ENCODE measurements around the gene ADAMTS7. TPM values are rescaled to one million over a fixed set of nuclear protein-coding genes. Genes with fewer than 3 reads are reported as not detected.
"Not testable (repeated sequence)": the region's sequence is repeated elsewhere in the genome, so short reads cannot be mapped to it uniquely, and the experiment has no call there.

ADAMTS7 gene
- total and polyA plus RNA-seq, 2 of the 8 experiments (the other 6 are each of a cell fraction or from before 2014, with no cell fraction given), result 27.9 to 45.2 TPM

DNA sequence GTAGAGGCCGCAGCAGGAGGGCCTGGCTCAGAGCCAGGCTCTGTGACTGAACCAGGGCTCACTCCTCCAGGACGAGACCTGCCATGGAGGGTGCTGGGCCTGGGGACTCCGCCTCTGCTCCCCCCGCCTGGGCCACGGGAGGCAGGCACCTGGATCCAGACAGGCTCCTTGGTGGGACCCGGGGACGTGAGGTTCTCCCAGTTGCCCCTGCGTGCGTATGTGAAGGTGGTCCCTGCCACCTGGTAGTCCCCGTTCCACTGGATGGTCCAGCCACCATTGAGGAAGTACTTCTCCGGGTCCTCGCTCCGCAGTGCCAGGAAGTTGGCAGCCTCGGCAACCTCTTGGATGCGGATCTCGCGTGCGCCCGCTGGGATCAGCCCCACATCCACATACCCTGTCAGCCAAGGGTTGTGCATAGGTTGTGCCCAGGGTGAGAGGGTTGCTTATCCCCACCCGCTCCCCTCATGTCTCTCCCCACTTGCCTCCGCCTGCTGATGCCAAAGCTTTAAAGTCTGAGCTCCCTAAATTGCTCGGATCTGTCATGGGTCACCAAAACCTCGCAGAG, 39.7 kb downstream of the ADAMTS7 start:
- H3K9me3 ChIP-seq (ENCODE audit: insufficient read depth in 2 of 2, low read depth in 1 of 2, low read length in 1 of 2); CTCF ChIA-PET (ENCODE audit: partially characterized antibody); H4K8ac ChIP-seq (ENCODE audit: extremely low read depth, insufficient read depth, low read length); H4K91ac ChIP-seq (replicated peaks; ENCODE audit: insufficient read length, low read length); H2AK5ac ChIP-seq (ENCODE audit: low read depth, low read length); H3K4me2 ChIP-seq (ENCODE audit: insufficient read depth in 1 of 2, low read depth in 2 of 2, low read length in 2 of 2); H3K23ac ChIP-seq (ENCODE audit: insufficient read length); H2BK15ac ChIP-seq (ENCODE audit: low read length); H3K36me3 ChIP-seq (ENCODE audit: control insufficient read depth in 2 of 4, insufficient read depth in 4 of 4, low read length in 3 of 4); FAIRE-seq; H3K79me1 ChIP-seq (ENCODE audit: low read depth, low read length); H3K9ac ChIP-seq (replicated peaks in 1 of 4; ENCODE audit: extremely low read depth in 1 of 4, low read depth in 3 of 4, low read length in 3 of 4); H4K20me1 ChIP-seq (replicated peaks in 1 of 2; ENCODE audit: control insufficient read depth in 1 of 2, insufficient read depth in 2 of 2, low read length in 2 of 2); H2BK20ac ChIP-seq (ENCODE audit: low read length); H3K27me3 ChIP-seq (replicated peaks in 1 of 4; ENCODE audit: control insufficient read depth in 3 of 4, extremely low read depth in 1 of 4, insufficient read depth in 3 of 4, low read length in 3 of 4); H3K27ac ChIP-seq (ENCODE audit: low read depth, low read length); H3K14ac ChIP-seq (ENCODE audit: insufficient read length); H2BK12ac ChIP-seq (ENCODE audit: low read depth, low read length); H2AFZ ChIP-seq (ENCODE audit: low read length); H3K56ac ChIP-seq (replicated peaks; ENCODE audit: insufficient read length, low read depth, low read length); H3K18ac ChIP-seq (ENCODE audit: extremely low read depth, low read length); POLR2A ChIA-PET (ENCODE audit: partially characterized antibody); H2BK120ac ChIP-seq (replicated peaks; ENCODE audit: low read depth, low read length); H3K4ac ChIP-seq (replicated peaks; ENCODE audit: insufficient read length, low read depth, low read length); H2BK5ac ChIP-seq (ENCODE audit: low read depth, low read length); H3K23me2 ChIP-seq (ENCODE audit: low read depth, low read length); H4K5ac ChIP-seq (ENCODE audit: insufficient read length, low read depth, low read length); H3K79me2 ChIP-seq (ENCODE audit: control insufficient read depth in 1 of 2, insufficient read depth in 2 of 2, low read length in 2 of 2); H3K4me3 ChIP-seq (ENCODE audit: extremely low read depth in 1 of 4, insufficient read depth in 2 of 4, low read depth in 3 of 4, low read length in 4 of 4); DNase-seq (ENCODE audit: low read depth in 1 of 2, low spot score in 2 of 2): not testable (repeated sequence)
- 83% methylated on average over 19 of the region's 23 CpGs; no CpG with 5 or more reads in 1 of the 2 experiments for WGBS, 2 experiments (ENCODE audit: extremely low coverage in 1 of 2, insufficient coverage in 1 of 2, insufficient read length in 1 of 2, insufficient replicate concordance in 2 of 2, low coverage in 1 of 2, low lambda C conversion rate in 2 of 2, missing lambda C conversion rate in 1 of 2)
- H3K4me1 ChIP-seq (replicated peaks in 1 of 4; ENCODE audit: control insufficient read depth in 3 of 4, insufficient read depth in 4 of 4, low read length in 3 of 4), result peaks cover 0 to 14% (median 4%) of the 10 kb centered on the region in 4 experiments; a peak in 6 of 7 replicates

DNA sequence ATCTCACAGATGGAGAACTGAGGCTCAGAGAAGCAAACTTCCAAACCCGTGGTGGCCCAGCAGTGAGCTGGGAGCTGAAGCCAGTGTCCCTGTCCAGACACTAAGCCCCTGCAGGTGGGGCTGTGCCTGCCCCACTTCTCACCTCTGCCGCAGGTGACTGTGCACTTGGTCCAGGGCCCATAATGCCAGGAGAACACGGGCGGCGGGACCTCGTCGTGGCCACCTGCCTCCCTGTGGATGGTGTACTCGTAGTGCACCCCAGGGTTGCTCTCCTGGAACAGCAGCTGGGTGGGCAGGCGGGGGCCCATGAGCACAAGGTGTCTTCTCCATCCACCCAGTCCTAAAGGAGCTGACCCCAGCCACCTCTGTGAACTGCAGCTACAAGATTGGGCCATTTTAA, 40.2 kb downstream of the ADAMTS7 start:
- H2BK12ac ChIP-seq (ENCODE audit: low read depth, low read length); H2BK120ac ChIP-seq (replicated peaks; ENCODE audit: low read depth, low read length); H3K9ac ChIP-seq (replicated peaks in 1 of 4; ENCODE audit: extremely low read depth in 1 of 4, low read depth in 3 of 4, low read length in 3 of 4); H3K4me2 ChIP-seq (ENCODE audit: insufficient read depth in 1 of 2, low read depth in 2 of 2, low read length in 2 of 2); H3K36me3 ChIP-seq (ENCODE audit: control insufficient read depth in 2 of 4, insufficient read depth in 4 of 4, low read length in 3 of 4); H2AK5ac ChIP-seq (ENCODE audit: low read depth, low read length); H3K27ac ChIP-seq (ENCODE audit: low read depth, low read length); H3K18ac ChIP-seq (ENCODE audit: extremely low read depth, low read length); POLR2A ChIA-PET (ENCODE audit: partially characterized antibody); H3K79me1 ChIP-seq (ENCODE audit: low read depth, low read length); H2AFZ ChIP-seq (ENCODE audit: low read length); H3K4me3 ChIP-seq (ENCODE audit: extremely low read depth in 1 of 4, insufficient read depth in 2 of 4, low read depth in 3 of 4, low read length in 4 of 4); H4K91ac ChIP-seq (replicated peaks; ENCODE audit: insufficient read length, low read length); H2BK15ac ChIP-seq (ENCODE audit: low read length); DNase-seq (ENCODE audit: low read depth in 1 of 2, low spot score in 2 of 2); H4K5ac ChIP-seq (ENCODE audit: insufficient read length, low read depth, low read length); H2BK5ac ChIP-seq (ENCODE audit: low read depth, low read length); H3K23me2 ChIP-seq (ENCODE audit: low read depth, low read length); H3K4ac ChIP-seq (replicated peaks; ENCODE audit: insufficient read length, low read depth, low read length); H4K8ac ChIP-seq (ENCODE audit: extremely low read depth, insufficient read depth, low read length); H2BK20ac ChIP-seq (ENCODE audit: low read length); H3K14ac ChIP-seq (ENCODE audit: insufficient read length); H3K9me3 ChIP-seq (ENCODE audit: insufficient read depth in 2 of 2, low read depth in 1 of 2, low read length in 1 of 2); H3K27me3 ChIP-seq (replicated peaks in 1 of 4; ENCODE audit: control insufficient read depth in 3 of 4, extremely low read depth in 1 of 4, insufficient read depth in 3 of 4, low read length in 3 of 4); H3K56ac ChIP-seq (replicated peaks; ENCODE audit: insufficient read length, low read depth, low read length); H4K20me1 ChIP-seq (replicated peaks in 1 of 2; ENCODE audit: control insufficient read depth in 1 of 2, insufficient read depth in 2 of 2, low read length in 2 of 2); H3K23ac ChIP-seq (ENCODE audit: insufficient read length); H3K79me2 ChIP-seq (ENCODE audit: control insufficient read depth in 1 of 2, insufficient read depth in 2 of 2, low read length in 2 of 2); FAIRE-seq: not testable (repeated sequence)
- CTCF ChIA-PET (ENCODE audit: partially characterized antibody), result interaction anchor here (0.7 to 0.9 kb wide), 2 partner anchors 12 to 37 kb away, joined by 3 to 4 read pairs; no protein-coding TSS in a partner anchor
- WGBS, 2 experiments (ENCODE audit: extremely low coverage in 1 of 2, insufficient coverage in 1 of 2, insufficient read length in 1 of 2, insufficient replicate concordance in 2 of 2, low coverage in 1 of 2, low lambda C conversion rate in 2 of 2, missing lambda C conversion rate in 1 of 2), result 96% methylated on average over 8 of the region's 9 CpGs; no CpG with 5 or more reads in 1 of the 2 experiments
- H3K4me1 ChIP-seq (replicated peaks in 1 of 4; ENCODE audit: control insufficient read depth in 3 of 4, insufficient read depth in 4 of 4, low read length in 3 of 4), result peaks cover 0 to 14% (median 4%) of the 10 kb centered on the region in 4 experiments; a peak in 6 of 7 replicates

Data from H1 (cell line).